HG03280 (cell line): ENCODE data around the gene RNF217.
"Not testable (repeated sequence)": the region's sequence is repeated elsewhere in the genome, so short reads cannot be mapped to it uniquely, and the experiment has no call there.

ENCODE experiments used
- ATAC-seq: cut with Tn5 transposase; IDR thresholded peaks from one replicate; pipeline ENCODE4 v1.9.1; 2021; ENCODE audit warnings: mild to moderate bottlenecking, moderate library complexity; ENCODE audit not compliant: unreplicated experiment

Gene RNF217

GRCh38 chr6:125050663-125051318 lies 88.6 kb downstream of the RNF217 start:
- ATAC-seq = no peak

GRCh38 chr6:125053809-125054208 lies 91.6 kb downstream of the RNF217 start:
- ATAC-seq = no peak

DNA sequence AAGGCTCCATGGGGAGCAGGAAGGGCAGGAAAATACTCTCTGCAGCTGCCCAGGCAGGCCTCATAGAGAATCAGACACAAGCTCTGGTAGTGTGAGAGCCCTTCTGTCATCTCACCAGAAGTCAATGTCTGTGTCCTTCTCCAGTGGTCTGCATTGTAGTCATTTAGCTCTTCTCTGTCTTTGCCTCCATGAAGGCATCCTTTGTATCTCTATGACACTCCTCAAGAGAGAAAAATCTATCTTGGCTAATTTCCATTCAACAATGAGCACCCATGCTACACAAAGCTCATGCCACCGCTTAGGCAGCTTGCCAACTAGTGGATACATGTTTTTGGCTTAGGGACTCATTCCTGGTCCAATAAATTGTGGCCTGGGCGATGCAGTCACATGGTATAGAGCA lies 92.1 kb downstream of the RNF217 start:
- no peak for ATAC-seq

GRCh38 chr6:125057392-125058246 lies 95.4 kb downstream of the RNF217 start:
- ATAC-seq = no peak

- no peak for ATAC-seq
These were observed 96.3 kb downstream of the RNF217 start for GRCh38 chr6:125058546-125058945.

GRCh38 chr6:125063307-125063706 lies 101.1 kb downstream of the RNF217 start:
- ATAC-seq = no peak

DNA sequence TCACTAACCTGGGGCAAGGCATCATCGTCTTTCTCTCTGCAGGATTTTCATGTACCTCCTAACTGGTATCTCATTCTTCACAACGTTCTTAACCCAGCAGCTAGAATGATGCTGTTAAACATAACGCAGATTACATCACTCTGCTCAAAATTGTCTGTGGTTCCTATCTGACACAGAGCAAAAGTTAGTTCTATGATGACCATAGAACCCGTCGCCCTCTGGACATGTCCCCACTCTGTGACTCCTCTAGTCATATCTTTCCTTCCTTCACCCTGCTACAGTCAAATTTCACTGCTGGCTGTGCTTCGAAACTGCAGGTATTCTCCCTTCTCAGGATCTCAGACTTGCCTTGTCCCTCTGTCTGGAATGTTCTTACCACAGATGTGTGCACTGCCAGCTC lies 103.9 kb downstream of the RNF217 start:
- ATAC-seq = no peak

GRCh38 chr6:125066964-125067363 lies 104.7 kb downstream of the RNF217 start:
- no peak for ATAC-seq

DNA sequence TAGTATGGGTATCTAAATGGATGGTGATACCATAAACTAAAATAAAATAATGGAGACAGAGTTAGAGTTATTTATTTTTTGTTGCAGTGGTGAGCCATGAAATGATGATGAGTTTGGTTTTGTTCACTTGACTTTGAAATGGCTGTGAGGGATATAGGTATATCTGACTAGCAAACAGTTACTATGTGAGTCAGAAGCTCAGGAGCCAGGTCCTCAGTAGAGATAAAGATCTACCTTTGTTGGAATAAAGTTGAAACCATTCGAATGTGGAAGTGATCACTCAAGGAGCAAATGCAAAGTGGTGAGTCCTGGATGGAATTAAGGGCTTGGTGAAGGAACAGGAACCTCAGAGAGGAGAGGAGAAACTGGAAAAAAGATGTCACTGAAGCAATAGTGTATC lies 105.3 kb downstream of the RNF217 start:
- ATAC-seq = no peak

DNA sequence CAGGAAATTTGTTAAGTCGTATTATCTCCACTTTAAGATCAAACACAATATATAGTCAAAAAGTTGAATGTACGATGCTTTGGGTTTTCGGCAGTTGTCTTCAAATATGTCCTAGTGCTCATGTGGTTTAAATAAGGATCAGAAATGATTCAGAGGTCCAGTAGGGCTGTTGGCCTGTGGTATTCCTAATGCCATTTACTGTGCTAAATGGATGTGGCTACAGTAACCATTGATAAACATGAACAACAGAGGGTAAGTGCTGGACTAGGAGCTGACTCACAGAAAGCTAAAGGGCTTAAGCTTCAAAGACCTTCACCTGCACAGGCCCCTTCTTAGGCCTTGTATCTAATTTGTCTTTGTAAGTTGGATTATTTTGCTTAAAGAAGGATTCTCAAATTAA lies 110.8 kb downstream of the RNF217 start:
- ATAC-seq = no peak

DNA sequence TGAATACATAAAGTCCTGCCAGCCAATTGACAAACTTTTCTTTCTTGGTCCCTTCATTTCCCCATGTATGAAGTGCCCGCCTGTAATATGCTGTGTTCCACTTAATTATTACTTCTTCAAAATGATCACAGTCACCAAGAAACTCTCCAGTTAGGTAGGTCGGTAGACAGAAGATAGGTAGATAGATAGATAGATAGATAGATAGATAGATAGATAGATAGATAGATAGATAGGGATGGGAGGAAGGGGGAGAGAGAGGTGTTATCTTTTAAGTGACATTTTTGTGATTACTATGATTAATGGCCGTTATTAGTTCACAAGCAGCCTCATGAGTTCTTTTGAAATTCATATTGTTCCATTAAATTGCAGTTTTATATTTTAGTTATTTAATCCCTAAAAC lies 111.9 kb downstream of the RNF217 start:
- ATAC-seq = no peak

- not testable (repeated sequence) for ATAC-seq
These were observed 112.8 kb downstream of the RNF217 start for GRCh38 chr6:125075073-125075472.

GRCh38 chr6:125075741-125076481 lies 113.7 kb downstream of the RNF217 start:
- no peak for ATAC-seq

DNA sequence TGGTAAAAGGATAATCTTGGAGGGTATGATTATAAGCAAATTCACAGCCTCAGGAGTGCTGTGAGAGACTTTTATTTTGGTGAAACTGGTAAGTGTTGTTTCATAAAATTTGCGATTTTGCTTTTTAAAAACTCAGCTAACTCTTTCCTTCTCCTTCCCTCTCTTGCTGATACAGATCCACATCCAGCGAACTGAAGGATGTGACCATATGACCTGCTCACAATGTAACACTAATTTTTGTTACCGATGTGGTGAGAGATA lies 114.2 kb downstream of the RNF217 start:
- no peak for ATAC-seq

GRCh38 chr6:125077453-125077852 lies 115.2 kb downstream of the RNF217 start:
- ATAC-seq = no peak

DNA sequence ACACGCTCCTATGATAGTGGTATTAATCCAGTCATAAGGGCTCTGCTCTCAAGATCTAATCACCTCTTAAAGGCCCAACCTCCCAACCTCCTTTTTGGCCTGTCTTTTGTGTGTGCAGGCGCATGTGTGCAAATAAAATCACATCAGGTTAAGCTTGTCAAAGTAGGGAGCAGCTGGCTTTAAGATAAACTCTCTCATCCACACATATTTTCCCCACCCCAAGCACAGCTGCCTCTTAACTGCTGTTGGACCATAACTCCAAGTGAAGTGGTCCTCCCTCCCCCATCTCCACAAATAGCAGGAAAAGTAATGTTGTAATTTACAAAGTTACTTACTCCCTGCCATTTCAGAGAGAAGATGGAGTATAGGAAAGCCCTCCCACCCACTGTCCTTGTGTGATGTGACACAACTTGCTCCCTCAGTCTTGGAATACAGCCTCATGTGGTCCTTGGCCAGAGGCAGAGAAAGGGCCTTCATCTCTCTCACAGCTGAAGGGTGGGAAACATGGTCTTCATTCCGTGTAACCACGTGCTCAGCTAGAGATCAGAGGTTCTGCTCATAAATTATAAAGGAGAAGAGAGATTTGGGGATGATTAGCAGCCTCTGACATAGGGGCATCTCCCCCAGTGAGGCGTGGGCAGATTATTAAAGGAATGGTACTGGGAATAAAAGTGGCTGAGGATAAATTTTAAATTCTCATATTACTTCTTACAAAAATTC lies 116.5 kb downstream of the RNF217 start:
- no peak for ATAC-seq

DNA sequence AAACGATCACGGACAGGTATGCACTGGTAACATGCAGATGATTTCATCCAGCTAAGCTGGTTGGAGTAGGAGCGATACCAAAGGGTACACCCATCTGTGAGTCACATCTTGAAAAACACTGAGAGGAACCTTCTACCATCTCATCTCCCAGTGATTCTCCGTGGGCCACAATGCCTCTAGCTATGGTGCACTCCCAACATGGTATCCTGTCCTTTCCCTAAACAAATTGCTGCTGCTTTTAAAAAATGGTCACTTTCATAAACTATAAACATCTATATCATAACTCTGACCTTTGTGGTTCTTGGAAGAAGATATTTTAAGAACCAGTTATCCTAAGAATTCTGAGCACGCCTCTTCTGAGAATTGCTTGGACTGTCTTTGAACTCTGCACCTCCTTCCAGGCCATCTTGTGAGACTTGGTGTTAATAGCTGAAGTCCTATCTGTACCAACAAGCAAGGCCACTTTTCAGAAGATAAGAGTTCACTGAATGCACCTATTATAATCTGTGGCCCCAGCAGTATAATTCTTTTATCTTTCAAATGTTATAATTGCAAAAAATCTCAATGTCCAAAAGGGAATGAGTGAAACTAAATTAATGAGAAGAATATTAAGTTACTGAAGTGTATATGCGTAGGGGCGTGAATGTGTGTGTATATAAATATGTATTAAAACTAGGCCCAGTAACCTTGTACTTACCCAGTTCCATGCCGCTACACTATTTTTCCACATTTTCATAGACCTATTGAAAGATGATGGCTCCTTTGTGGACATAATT lies 120.9 kb downstream of the RNF217 start:
- no peak for ATAC-seq

GRCh38 chr6:125083684-125083990 lies 121.4 kb downstream of the RNF217 start:
- ATAC-seq = no peak

GRCh38 chr6:125086716-125087115 lies 124.5 kb downstream of the RNF217 start:
- ATAC-seq = no peak

- ATAC-seq = no peak
These were observed 126.7 kb downstream of the RNF217 start for GRCh38 chr6:125088963-125089362.

GRCh38 chr6:125094563-125094962 lies 132.3 kb downstream of the RNF217 start:
- ATAC-seq = no peak
